ENCODE results near the gene COL1A2. TPM values are rescaled to one million over a fixed set of nuclear protein-coding genes. Genes with fewer than 3 reads are reported as not detected.

COL1A2 gene
- polyA plus RNA-seq, 3 donors: not detected

DNA sequence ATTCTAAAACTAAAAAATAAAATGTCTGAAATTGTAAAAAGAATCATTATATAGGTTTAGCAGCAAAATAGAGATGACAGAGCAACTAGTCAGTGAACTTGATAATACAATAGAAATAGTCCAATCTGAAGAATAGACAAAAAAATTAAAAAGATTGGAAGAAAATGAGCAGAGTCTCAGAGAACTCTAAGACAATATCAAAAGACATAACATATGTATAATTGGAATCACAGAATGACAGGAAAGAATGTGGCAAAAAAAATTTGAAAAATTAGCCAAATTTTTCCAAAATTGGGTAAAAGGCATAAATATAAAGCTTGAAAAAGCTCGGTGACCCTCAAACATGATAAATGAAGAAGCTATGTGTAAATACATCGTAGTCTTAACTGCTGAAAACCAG is 76.9 kb downstream of the COL1A2 start:
- Histone ChIP-seq H2AFZ (ENCODE audit: insufficient read depth, low read depth, low read length, poor library complexity, severe bottlenecking) (no peak overlapping the region), H3K79me2 (ENCODE audit: insufficient read depth, low read length) (no peaks in the 10 kb centered on the region), H3K27me3 (ENCODE audit: control insufficient read depth in 2 of 2, insufficient read depth in 2 of 2, low read length in 2 of 2) (no peaks in the 10 kb centered on the region), H4K20me1 (ENCODE audit: insufficient read depth, low read length) (no peaks in the 10 kb centered on the region), H3K4me3 (replicated peaks in 1 of 3; ENCODE audit: low read depth in 2 of 3, low read length in 3 of 3) (no peak overlapping the region), H3K4me2 (replicated peaks; ENCODE audit: extremely low read depth, low read length, poor library complexity, severe bottlenecking) (no peak overlapping the region), H3K36me3 (replicated peaks in 1 of 2; ENCODE audit: control insufficient read depth in 1 of 2, insufficient read depth in 2 of 2, low read length in 2 of 2) (no peaks in the 10 kb centered on the region), H3K9ac (ENCODE audit: insufficient read depth, low read length, poor library complexity, severe bottlenecking) (no peak overlapping the region), H3K9me3 (replicated peaks in 1 of 2; ENCODE audit: control insufficient read depth in 1 of 2, insufficient read depth in 1 of 2, low read length in 2 of 2) (no peaks in the 10 kb centered on the region), H3K4me1 (ENCODE audit: control insufficient read depth in 1 of 2, insufficient read depth in 2 of 2, low read length in 2 of 2) (no peaks in the 10 kb centered on the region), H3K27ac (ENCODE audit: low read depth in 1 of 2, low read length in 2 of 2) (no peak overlapping the region)
- Mint-ChIP-seq H3K9me3 (peaks cover 0 to 4% (median 3%) of the 10 kb centered on the region in 7 donors), H3K27me3 (ENCODE audit: low read depth in 3 of 3) (no peaks in the 10 kb centered on the region), H3K4me1 (no peaks in the 10 kb centered on the region), H3K36me3 (no peaks in the 10 kb centered on the region), H3K27ac (no peak overlapping the region), H3K4me3 (no peak overlapping the region)
- TF ChIP-seq, protein P1, sequence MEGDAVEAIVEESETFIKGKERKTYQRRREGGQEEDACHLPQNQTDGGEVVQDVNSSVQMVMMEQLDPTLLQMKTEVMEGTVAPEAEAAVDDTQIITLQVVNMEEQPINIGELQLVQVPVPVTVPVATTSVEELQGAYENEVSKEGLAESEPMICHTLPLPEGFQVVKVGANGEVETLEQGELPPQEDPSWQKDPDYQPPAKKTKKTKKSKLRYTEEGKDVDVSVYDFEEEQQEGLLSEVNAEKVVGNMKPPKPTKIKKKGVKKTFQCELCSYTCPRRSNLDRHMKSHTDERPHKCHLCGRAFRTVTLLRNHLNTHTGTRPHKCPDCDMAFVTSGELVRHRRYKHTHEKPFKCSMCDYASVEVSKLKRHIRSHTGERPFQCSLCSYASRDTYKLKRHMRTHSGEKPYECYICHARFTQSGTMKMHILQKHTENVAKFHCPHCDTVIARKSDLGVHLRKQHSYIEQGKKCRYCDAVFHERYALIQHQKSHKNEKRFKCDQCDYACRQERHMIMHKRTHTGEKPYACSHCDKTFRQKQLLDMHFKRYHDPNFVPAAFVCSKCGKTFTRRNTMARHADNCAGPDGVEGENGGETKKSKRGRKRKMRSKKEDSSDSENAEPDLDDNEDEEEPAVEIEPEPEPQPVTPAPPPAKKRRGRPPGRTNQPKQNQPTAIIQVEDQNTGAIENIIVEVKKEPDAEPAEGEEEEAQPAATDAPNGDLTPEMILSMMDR (IDR thresholded peaks at IDR 0.05): no peak
- intact Hi-C loops (cut with micrococcal nuclease): no loop called here
- no peak for DNase-seq
- WGBS (ENCODE audit: insufficient coverage): no CpG with 5 or more reads among the region's 2 CpGs

DNA sequence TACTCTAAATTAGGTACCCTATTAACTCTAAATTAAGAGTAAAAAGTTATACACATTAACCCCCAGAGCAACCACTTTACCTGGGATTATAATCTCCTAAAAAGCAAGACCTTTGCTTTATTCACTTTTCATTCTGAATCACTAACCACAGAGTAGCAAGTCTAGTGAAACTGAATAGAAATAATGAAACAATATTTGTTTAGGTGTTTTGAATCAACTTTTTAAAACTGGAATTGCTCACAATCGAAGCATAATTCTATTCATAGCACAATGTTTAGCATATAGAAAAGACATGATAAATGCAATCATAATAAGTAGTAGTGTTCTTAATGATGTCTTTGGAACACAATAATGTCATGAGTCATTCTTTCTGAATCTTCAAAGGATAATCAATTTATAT is 77.9 kb downstream of the COL1A2 start:
- H3K9me3 Mint-ChIP-seq: peaks cover 0 to 6% (median 3%) of the 10 kb centered on the region in 7 donors
- no peaks in the 10 kb centered on the region for H3K36me3 Mint-ChIP-seq
- H3K4me1 ChIP-seq (ENCODE audit: control insufficient read depth in 1 of 2, insufficient read depth in 2 of 2, low read length in 2 of 2): no peaks in the 10 kb centered on the region
- no peak overlapping the region for H3K27ac ChIP-seq (ENCODE audit: low read depth in 1 of 2, low read length in 2 of 2)
- H3K4me2 ChIP-seq (replicated peaks; ENCODE audit: extremely low read depth, low read length, poor library complexity, severe bottlenecking): no peak overlapping the region
- no peak for DNase-seq
- no peak overlapping the region for H3K9ac ChIP-seq (ENCODE audit: insufficient read depth, low read length, poor library complexity, severe bottlenecking)
- H3K9me3 ChIP-seq (replicated peaks in 1 of 2; ENCODE audit: control insufficient read depth in 1 of 2, insufficient read depth in 1 of 2, low read length in 2 of 2): no peaks in the 10 kb centered on the region
- no peak overlapping the region for H3K4me3 Mint-ChIP-seq
- no peak overlapping the region for H2AFZ ChIP-seq (ENCODE audit: insufficient read depth, low read depth, low read length, poor library complexity, severe bottlenecking)
- no peaks in the 10 kb centered on the region for H3K4me1 Mint-ChIP-seq
- H3K27me3 ChIP-seq (ENCODE audit: control insufficient read depth in 2 of 2, insufficient read depth in 2 of 2, low read length in 2 of 2): no peaks in the 10 kb centered on the region
- no peaks in the 10 kb centered on the region for H3K79me2 ChIP-seq (ENCODE audit: insufficient read depth, low read length)
- no peak overlapping the region for H3K27ac Mint-ChIP-seq
- TF ChIP-seq, protein P1 (IDR thresholded peaks at IDR 0.05): no peak
- H3K4me3 ChIP-seq (replicated peaks in 1 of 3; ENCODE audit: low read depth in 2 of 3, low read length in 3 of 3): no peak overlapping the region
- no peaks in the 10 kb centered on the region for H4K20me1 ChIP-seq (ENCODE audit: insufficient read depth, low read length)
- intact Hi-C loops (cut with micrococcal nuclease): no loop called here
- no peaks in the 10 kb centered on the region for H3K27me3 Mint-ChIP-seq (ENCODE audit: low read depth in 3 of 3)
- no peaks in the 10 kb centered on the region for H3K36me3 ChIP-seq (replicated peaks in 1 of 2; ENCODE audit: control insufficient read depth in 1 of 2, insufficient read depth in 2 of 2, low read length in 2 of 2)
- WGBS (ENCODE audit: insufficient coverage): no CpG with 5 or more reads among the region's 1 CpG
